CD4-positive, alpha-beta T cell (primary cell): Measurements from ENCODE around the gene ALAD. TPM values are rescaled to one million over a fixed set of nuclear protein-coding genes. Genes with fewer than 3 reads are reported as not detected.
A peak's percentile ranks its signal among the peaks of the same experiment; 100 is the strongest.

ENCODE experiments used
- ATAC-seq: fragments of 200-7000 bp; cut with Tn5 transposase; one replicate; pipeline ENCODE4 v1.10.0; 2022; ENCODE audit warnings: mild to moderate bottlenecking; ENCODE audit not compliant: poor library complexity
- CTCF ChIA-PET: fragments of 350-600 bp; sonication (Branson Sonifier 250); formaldehyde crosslinking; loops from one replicate; lab custom pipeline; 2021; ENCODE audit warnings: antibody characterized with exemption, inconsistent platforms; lab: Charles Lee
- POLR2A ChIA-PET: fragments of 350-600 bp; sonication (Branson Sonifier 250); formaldehyde crosslinking; loops from one replicate; lab custom pipeline; 2021; ENCODE audit warnings: antibody characterized with exemption, inconsistent platforms; lab: Charles Lee
- DNase-seq, 14 experiments: peaks; one replicate each; pipeline ENCODE4 v3.0.0-alpha.2; 2013 to 2020; ENCODE audit warnings: mixed read lengths in 2 of 14
- H3K27ac ChIP-seq, 2 donors: one replicate each; pipeline versions ENCODE4 v1.5.1 to v1.7.0; 2013; ENCODE audit warnings: low read length in 2 of 2, low read depth in 1 of 2, mild to moderate bottlenecking in 1 of 2
- H3K27me3 ChIP-seq, 2 experiments: 1 replicate in 1 of 2; 2 replicates in 1 of 2; pipeline versions ENCODE4 v1.6.1 to v1.7.0; 2013; ENCODE audit warnings: low read length in 2 of 2, control low read depth in 1 of 2, mild to moderate bottlenecking in 1 of 2, moderate library complexity in 1 of 2; ENCODE audit not compliant: insufficient read depth in 2 of 2, control insufficient read depth in 1 of 2
- H3K36me3 ChIP-seq: one replicate; pipeline ENCODE4 v1.6.1; 2013; ENCODE audit warnings: low read length, control low read depth; ENCODE audit not compliant: insufficient read depth
- H3K4me1 ChIP-seq: one replicate; pipeline ENCODE4 v1.6.1; 2013; ENCODE audit warnings: low read length, control low read depth; ENCODE audit not compliant: insufficient read depth
- H3K4me3 ChIP-seq: one replicate; pipeline ENCODE4 v1.5.1; 2013; ENCODE audit warnings: mild to moderate bottlenecking, low read length, moderate library complexity
- H3K9me3 ChIP-seq, 2 experiments: 1 replicate in 1 of 2; 2 replicates in 1 of 2; pipeline versions ENCODE4 v1.6.1 to v1.7.0; 2013; ENCODE audit warnings: low read length in 2 of 2, mild to moderate bottlenecking in 2 of 2, control low read depth in 1 of 2, moderate library complexity in 1 of 2; ENCODE audit not compliant: control insufficient read depth in 1 of 2, insufficient read depth in 1 of 2
- H3K27ac Mint-ChIP-seq: one replicate; pipeline ENCODE4 v1.8.0; 2020; ENCODE audit warnings: mixed read lengths
- H3K27me3 Mint-ChIP-seq: one replicate; pipeline ENCODE4 v1.8.0; 2021; ENCODE audit warnings: mixed read lengths
- H3K36me3 Mint-ChIP-seq: one replicate; pipeline ENCODE4 v1.8.0; 2021; ENCODE audit warnings: low read depth, mixed read lengths
- H3K4me1 Mint-ChIP-seq: one replicate; pipeline ENCODE4 v1.8.0; 2021; ENCODE audit warnings: low read depth, mixed read lengths
- H3K4me3 Mint-ChIP-seq: one replicate; pipeline ENCODE4 v1.8.0; 2020; ENCODE audit warnings: mild to moderate bottlenecking, mixed read lengths
- H3K9me3 Mint-ChIP-seq: one replicate; pipeline ENCODE4 v1.8.0; 2020; ENCODE audit warnings: mixed read lengths
- intact Hi-C, 2 experiments: fragments of 100-400 bp; cut with DNase I in 1 of 2; cut with micrococcal nuclease in 1 of 2; formaldehyde crosslinking; loops; one replicate each; pipeline versions ENCODE4 v1.15.1 to v1.9.0; 2023 to 2025; cut with DNase I, micrococcal nuclease
- total RNA-seq, 174 experiments: library from RNA in 2 of 174; stranded (reverse) in 2 of 174; gene quantifications; one replicate each; pipeline ENCODE4 v1.2.3 and lab custom pipeline; 2021 to 2026
- TF ChIP-seq, protein P1 (sequence below): fragments of 200-600 bp; IDR thresholded peaks from one replicate; pipeline ENCODE4 v1.8.0; 2022; ENCODE audit warnings: antibody characterized with exemption, mild to moderate bottlenecking

Gene ALAD
- total RNA-seq, 2 experiments from 2014 or later = 14.5 to 15.0 TPM

DNA sequence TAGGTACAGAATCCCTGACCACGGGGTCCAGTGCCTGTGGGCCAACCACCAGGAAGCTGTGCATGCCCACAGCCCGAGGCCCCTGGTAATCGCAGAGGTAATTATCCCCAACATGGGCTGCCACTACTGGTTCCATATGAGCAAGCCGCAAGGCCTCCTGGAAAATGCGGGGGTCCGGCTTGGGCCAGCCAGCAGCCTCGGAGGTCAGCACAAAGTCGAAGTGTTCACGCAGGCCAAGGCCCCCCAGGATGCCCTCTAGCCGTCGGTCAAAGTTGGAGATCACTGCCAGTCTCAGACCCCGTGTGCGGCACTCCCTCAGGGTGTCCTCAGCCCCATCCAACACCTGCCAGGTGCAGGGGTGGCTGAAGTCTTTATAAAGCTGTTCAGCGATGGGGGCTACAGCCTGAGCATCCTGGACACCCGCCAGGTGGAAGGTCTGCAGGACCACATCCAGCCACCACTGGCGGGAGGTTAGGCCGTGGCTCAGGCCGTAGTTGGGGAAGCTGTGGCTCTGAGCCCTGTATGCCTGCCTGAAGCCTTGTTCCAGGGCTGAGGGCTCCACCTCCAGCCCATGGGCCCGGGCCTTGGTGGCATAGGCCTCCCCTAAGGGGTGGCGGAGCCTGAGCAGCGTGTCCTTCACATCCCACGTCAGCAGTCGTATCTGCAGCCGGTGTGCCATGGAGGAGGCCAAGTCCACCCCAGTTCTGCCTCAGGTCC lies 27.2 kb downstream of the ALAD start:
- Mint-ChIP-seq H3K36me3 (peaks cover 23% of the 10 kb centered on the region), H3K27me3 (no peaks in the 10 kb centered on the region), H3K27ac (no peak overlapping the region), H3K4me1 (peaks cover 21% of the 10 kb centered on the region), H3K4me3 (peak overlapping the region; percentile 76), H3K9me3 (no peaks in the 10 kb centered on the region)
- Histone ChIP-seq H3K36me3 (peaks cover 27% of the 10 kb centered on the region), H3K27me3 (no peaks in the 10 kb centered on the region), H3K27ac (no peak overlapping the region), H3K9me3 (no peaks in the 10 kb centered on the region), H3K4me3 (no peak overlapping the region), H3K4me1 (peaks cover 23% of the 10 kb centered on the region)
- TF ChIP-seq, protein P1, sequence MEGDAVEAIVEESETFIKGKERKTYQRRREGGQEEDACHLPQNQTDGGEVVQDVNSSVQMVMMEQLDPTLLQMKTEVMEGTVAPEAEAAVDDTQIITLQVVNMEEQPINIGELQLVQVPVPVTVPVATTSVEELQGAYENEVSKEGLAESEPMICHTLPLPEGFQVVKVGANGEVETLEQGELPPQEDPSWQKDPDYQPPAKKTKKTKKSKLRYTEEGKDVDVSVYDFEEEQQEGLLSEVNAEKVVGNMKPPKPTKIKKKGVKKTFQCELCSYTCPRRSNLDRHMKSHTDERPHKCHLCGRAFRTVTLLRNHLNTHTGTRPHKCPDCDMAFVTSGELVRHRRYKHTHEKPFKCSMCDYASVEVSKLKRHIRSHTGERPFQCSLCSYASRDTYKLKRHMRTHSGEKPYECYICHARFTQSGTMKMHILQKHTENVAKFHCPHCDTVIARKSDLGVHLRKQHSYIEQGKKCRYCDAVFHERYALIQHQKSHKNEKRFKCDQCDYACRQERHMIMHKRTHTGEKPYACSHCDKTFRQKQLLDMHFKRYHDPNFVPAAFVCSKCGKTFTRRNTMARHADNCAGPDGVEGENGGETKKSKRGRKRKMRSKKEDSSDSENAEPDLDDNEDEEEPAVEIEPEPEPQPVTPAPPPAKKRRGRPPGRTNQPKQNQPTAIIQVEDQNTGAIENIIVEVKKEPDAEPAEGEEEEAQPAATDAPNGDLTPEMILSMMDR = no peak
- DNase-seq (no peak), ATAC-seq (no peak)
- intact Hi-C loops = no loop called here
- ChIA-PET POLR2A (interaction anchor here (1.1 to 1.5 kb wide), 2 partner anchors 28 to 36 kb away, joined by 3 to 4 read pairs; partner anchors contain the start of genes C9orf43 and POLE3), CTCF (no interaction called here)

DNA sequence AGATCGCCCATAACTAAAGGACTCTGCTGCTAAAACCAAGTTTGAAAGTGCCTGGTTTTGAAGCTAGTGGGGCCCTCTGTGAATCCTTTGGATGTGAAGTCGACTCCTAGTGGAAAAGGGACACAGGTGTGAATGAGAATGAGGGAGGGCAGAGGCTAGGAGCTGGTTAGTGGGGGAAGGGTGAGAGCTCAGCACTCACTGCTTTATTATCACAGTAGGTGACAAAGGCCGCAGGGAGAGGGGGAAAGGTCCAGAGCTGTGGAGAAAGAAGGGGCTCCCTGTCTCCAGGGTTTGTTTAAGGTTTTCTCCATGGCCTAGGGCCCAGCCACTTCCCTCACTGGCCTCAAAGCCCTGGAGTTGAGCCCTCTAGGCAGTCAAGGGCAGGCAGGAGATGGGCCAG lies 27.8 kb downstream of the ALAD start:
- no peaks in the 10 kb centered on the region for H3K9me3 ChIP-seq
- Mint-ChIP-seq H3K27me3 (no peaks in the 10 kb centered on the region), H3K4me1 (peaks cover 21% of the 10 kb centered on the region), H3K4me3 (peak overlapping the region; percentile 14), H3K27ac (no peak overlapping the region), H3K9me3 (no peaks in the 10 kb centered on the region), H3K36me3 (peaks cover 23% of the 10 kb centered on the region)
- DNase-seq (no peak), ATAC-seq (no peak)
- peaks cover 23% of the 10 kb centered on the region for H3K4me1 ChIP-seq
- H3K36me3 ChIP-seq = peaks cover 27% of the 10 kb centered on the region
- no peak overlapping the region for H3K4me3 ChIP-seq
- TF ChIP-seq, protein P1 = no peak
- no peak overlapping the region for H3K27ac ChIP-seq
- H3K27me3 ChIP-seq = no peaks in the 10 kb centered on the region
- POLR2A ChIA-PET = no interaction called here
- CTCF ChIA-PET = no interaction called here
- intact Hi-C loops = no loop called here

DNA sequence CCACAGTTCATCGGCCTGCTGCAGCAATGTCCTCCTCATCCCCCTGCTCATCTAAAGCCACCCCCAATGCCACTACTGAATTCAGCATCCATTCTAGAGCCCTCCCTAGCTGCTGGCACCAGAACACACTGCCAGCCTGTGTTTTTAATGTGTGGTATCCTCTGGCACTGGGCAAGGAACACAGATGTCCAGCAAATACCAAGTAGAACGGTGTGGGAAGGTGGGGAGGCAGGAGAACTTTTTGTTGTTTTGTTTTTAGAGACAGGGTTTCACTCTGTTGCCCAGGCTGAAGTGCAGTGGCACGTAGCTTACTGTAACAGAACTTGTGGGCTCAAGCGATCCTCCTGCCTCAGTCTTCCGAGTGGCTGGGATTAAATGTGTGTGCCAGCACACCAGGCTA lies 29.0 kb downstream of the ALAD start:
- Histone ChIP-seq H3K4me3 (no peak overlapping the region), H3K9me3 (no peaks in the 10 kb centered on the region), H3K27ac (no peak overlapping the region), H3K27me3 (no peaks in the 10 kb centered on the region), H3K36me3 (peaks cover 27% of the 10 kb centered on the region), H3K4me1 (peaks cover 18% of the 10 kb centered on the region)
- ChIA-PET POLR2A (no interaction called here), CTCF (no interaction called here)
- TF ChIP-seq, protein P1 = no peak
- peaks cover 23% of the 10 kb centered on the region for H3K36me3 Mint-ChIP-seq
- DNase-seq = no peak
- H3K27me3 Mint-ChIP-seq = no peaks in the 10 kb centered on the region
- intact Hi-C loops = no loop called here
- H3K4me1 Mint-ChIP-seq = peaks cover 19% of the 10 kb centered on the region
- no peak overlapping the region for H3K4me3 Mint-ChIP-seq
- no peak for ATAC-seq
- peak overlapping the region; percentile 12 for H3K27ac Mint-ChIP-seq
- H3K9me3 Mint-ChIP-seq = no peaks in the 10 kb centered on the region
